ENCODE results near the gene RNF214. TPM values are rescaled to one million over a fixed set of nuclear protein-coding genes. Genes with fewer than 3 reads are reported as not detected.

RNF214 gene
- total RNA-seq, 4 donors from 2014 or later, result 5.0 to 10.5 (median 5.6) TPM

DNA sequence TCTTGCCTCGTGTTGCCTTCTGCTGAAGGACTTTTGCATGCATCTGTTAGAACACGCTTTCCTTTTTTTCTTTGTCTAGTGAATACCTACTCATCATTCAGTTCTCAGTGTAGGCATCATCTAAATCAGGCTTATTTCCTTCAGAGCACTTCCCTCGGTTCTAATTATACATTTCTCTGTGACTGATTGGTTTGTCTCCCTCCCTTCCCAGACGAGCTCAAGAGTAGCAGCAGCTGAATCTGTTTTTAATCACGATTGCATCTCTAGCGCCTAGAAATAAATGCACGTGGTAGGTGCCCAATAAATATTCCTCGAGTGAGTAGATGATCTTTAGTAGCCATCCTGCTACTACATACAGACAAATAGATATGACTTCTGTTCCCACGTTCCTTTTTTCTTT, 101.4 kb downstream of the RNF214 start:
- intact Hi-C loops (cut with DNase I), result no loop called here
- peaks cover 2 to 17% (median 7%) of the 10 kb centered on the region in 3 donors for H3K4me1 ChIP-seq
- WGBS, 2 donors, result 70 to 72% methylated on average over 9 of the region's 9 CpGs

DNA sequence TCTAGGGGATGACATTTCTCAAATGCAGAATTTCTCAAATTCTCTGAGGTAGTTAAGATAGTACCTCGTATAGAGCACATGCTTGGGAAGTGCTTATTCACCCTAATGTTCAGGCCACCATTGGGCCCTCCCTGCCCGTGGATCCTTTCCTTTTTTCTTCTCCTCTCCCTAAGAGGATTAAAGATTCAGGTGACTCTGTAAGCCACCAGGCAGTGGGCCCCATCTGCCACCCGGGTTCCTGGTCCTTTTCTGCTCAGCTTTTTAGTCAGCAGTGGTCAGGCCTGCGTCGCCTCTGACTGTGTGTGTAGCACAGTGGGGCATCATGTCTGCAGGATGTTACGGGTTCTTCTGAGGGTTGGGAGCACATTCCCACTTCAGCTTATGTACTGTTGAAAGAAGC, 102.4 kb downstream of the RNF214 start:
- Histone ChIP-seq H3K4me3 (no peak overlapping the region), H3K27ac (no peak overlapping the region), H3K4me1 (peaks cover 0 to 7% (median 0%) of the 10 kb centered on the region in 3 donors), H3K9me3 (no peaks in the 10 kb centered on the region), H3K27me3 (no peaks in the 10 kb centered on the region), H3K36me3 (peaks cover 0 to 52% (median 0%) of the 10 kb centered on the region in 3 donors)
- WGBS, 2 donors, result 92% methylated on average over 6 of the region's 6 CpGs
- TF ChIP-seq POLR2A (IDR thresholded peaks at IDR 0.05), result no peak
- TF ChIP-seq CTCF (IDR thresholded peaks at IDR 0.05), result no peak
- DNase-seq, result no peak
- intact Hi-C loops (cut with DNase I), result no loop called here

More for the DNA sequence above, 101.4 kb downstream of the RNF214 start:
- Histone ChIP-seq H3K9me3 (no peaks in the 10 kb centered on the region), H3K4me3 (no peak overlapping the region), H3K36me3 (peaks cover 0 to 42% (median 0%) of the 10 kb centered on the region in 3 donors), H3K27ac (no peak overlapping the region), H3K27me3 (no peaks in the 10 kb centered on the region)
- no peak for TF ChIP-seq POLR2A (IDR thresholded peaks at IDR 0.05)
- no peak for TF ChIP-seq CTCF (IDR thresholded peaks at IDR 0.05)
- DNase-seq, result no peak

- intact Hi-C loops (cut with DNase I), result no loop called here
- H3K4me1 ChIP-seq, result peaks cover 0 to 2% (median 0%) of the 10 kb centered on the region in 3 donors
- H3K4me3 ChIP-seq, result no peak overlapping the region
- H3K27me3 ChIP-seq, result no peaks in the 10 kb centered on the region
- H3K9me3 ChIP-seq, result no peaks in the 10 kb centered on the region
- H3K27ac ChIP-seq, result no peak overlapping the region
- peaks cover 0 to 57% (median 0%) of the 10 kb centered on the region in 3 donors for H3K36me3 ChIP-seq
- TF ChIP-seq POLR2A (IDR thresholded peaks at IDR 0.05) (no peak), CTCF (IDR thresholded peaks at IDR 0.05) (no peak)
- 88 to 100% methylated on average over 5 of the region's 5 CpGs for whole genome bisulfite sequencing, 2 donors
- no peak for DNase-seq
Observed at GRCh38 chr11:117335399-117335798, 102.9 kb downstream of the RNF214 start.

Small RNAs within 50 kb of the gene (small RNA-seq; reads per million reads assigned to genes)
- gene RF00564, result 0 reads per million in 4 donors

Other genes starting within 250 kb of the RNF214 start
- gene SIK3, start 134.2 kb upstream of the RNF214 start, total RNA-seq, result 10 to 100 TPM; 16.2 to 35.1 (median 20.3) TPM
- gene PAFAH1B2, start 88.4 kb upstream of the RNF214 start, total RNA-seq, result 10 to 100 TPM; 33.2 to 64.0 (median 48.5) TPM
- gene SIDT2, start 53.9 kb upstream of the RNF214 start, total RNA-seq, result 10 to 100 TPM in 2 of 4 donors, 1 to 10 TPM in 2; 6.9 to 20.0 (median 9.4) TPM
- 1,000 to 10,000 TPM in 1 of 4 donors, 100 to 1,000 TPM in 2, 10 to 100 TPM in 1; 64.8 to 1,356 (median 373) TPM for gene TAGLN, start 33.3 kb upstream of the RNF214 start, total RNA-seq
- gene PCSK7, start 598 bp upstream of the RNF214 start, total RNA-seq, result 10 to 100 TPM; 28.7 to 53.3 (median 45.0) TPM
- 1 to 10 TPM; 2.0 to 5.7 (median 3.6) TPM for gene BACE1-AS, start 58.7 kb downstream of the RNF214 start, total RNA-seq
- 10 to 100 TPM in 3 of 4 donors, 1 to 10 TPM in 1; 7.0 to 16.9 (median 13.9) TPM for gene BACE1, start 83.6 kb downstream of the RNF214 start, total RNA-seq
- gene CEP164, start 95.2 kb downstream of the RNF214 start, total RNA-seq, result 10 to 100 TPM in 2 of 4 donors, 1 to 10 TPM in 2; 7.3 to 20.0 (median 13.0) TPM

All from esophagus squamous epithelium (tissue), 5 donors.